NCI-H1417 (cell line): ENCODE results near the gene PTDSS2.
"Not testable (repeated sequence)": the region's sequence is repeated elsewhere in the genome, so short reads cannot be mapped to it uniquely, and the experiment has no call there.

Source experiments
- DNase-seq, 3 experiments: peaks; one replicate each; lab custom pipeline; 2025; lab: John Stamatoyannopoulos, UW

Gene PTDSS2

GRCh38 chr11:507727-508515, 57.8 kb downstream of the PTDSS2 start:
- DNase-seq: peak in 1 of 3 experiments; percentile 65

GRCh38 chr11:508956-509355, 58.9 kb downstream of the PTDSS2 start:
- DNase-seq: no peak

GRCh38 chr11:512761-513595, 62.9 kb downstream of the PTDSS2 start:
- no peak for DNase-seq

GRCh38 chr11:514606-515005, 64.5 kb downstream of the PTDSS2 start:
- no peak for DNase-seq

- DNase-seq: no peak
These were observed 65.1 kb downstream of the PTDSS2 start for GRCh38 chr11:515131-515530.

- DNase-seq: no peak
These were observed 66.3 kb downstream of the PTDSS2 start for GRCh38 chr11:516400-516799.

- not testable (repeated sequence) for DNase-seq
These were observed 67.0 kb downstream of the PTDSS2 start for GRCh38 chr11:516918-517685.

GRCh38 chr11:518463-519202, 68.6 kb downstream of the PTDSS2 start:
- peak in 1 of 3 experiments; percentile 51 for DNase-seq

GRCh38 chr11:520428-521176, 70.5 kb downstream of the PTDSS2 start:
- no peak for DNase-seq

GRCh38 chr11:521177-521688, 71.2 kb downstream of the PTDSS2 start:
- DNase-seq: no peak

GRCh38 chr11:526192-526591, 76.1 kb downstream of the PTDSS2 start:
- DNase-seq: no peak

- no peak for DNase-seq
These were observed 78.2 kb downstream of the PTDSS2 start for GRCh38 chr11:528166-528814.

GRCh38 chr11:528815-529727, 79.0 kb downstream of the PTDSS2 start:
- peak in 2 of 3 experiments; percentile 58 to 76 for DNase-seq

- no peak for DNase-seq
These were observed 79.8 kb downstream of the PTDSS2 start for GRCh38 chr11:529728-530411.

GRCh38 chr11:530960-531831, 81.1 kb downstream of the PTDSS2 start:
- no peak for DNase-seq

- no peak for DNase-seq
These were observed 81.9 kb downstream of the PTDSS2 start for GRCh38 chr11:531919-532526.

GRCh38 chr11:532527-532985, 82.5 kb downstream of the PTDSS2 start:
- DNase-seq: no peak
